DMS53 (cell line): Measurements from ENCODE around the gene PRKN.

Source experiments
- DNase-seq: peaks from one replicate; lab custom pipeline; 2025; lab: John Stamatoyannopoulos, UW

The PRKN gene

DNA sequence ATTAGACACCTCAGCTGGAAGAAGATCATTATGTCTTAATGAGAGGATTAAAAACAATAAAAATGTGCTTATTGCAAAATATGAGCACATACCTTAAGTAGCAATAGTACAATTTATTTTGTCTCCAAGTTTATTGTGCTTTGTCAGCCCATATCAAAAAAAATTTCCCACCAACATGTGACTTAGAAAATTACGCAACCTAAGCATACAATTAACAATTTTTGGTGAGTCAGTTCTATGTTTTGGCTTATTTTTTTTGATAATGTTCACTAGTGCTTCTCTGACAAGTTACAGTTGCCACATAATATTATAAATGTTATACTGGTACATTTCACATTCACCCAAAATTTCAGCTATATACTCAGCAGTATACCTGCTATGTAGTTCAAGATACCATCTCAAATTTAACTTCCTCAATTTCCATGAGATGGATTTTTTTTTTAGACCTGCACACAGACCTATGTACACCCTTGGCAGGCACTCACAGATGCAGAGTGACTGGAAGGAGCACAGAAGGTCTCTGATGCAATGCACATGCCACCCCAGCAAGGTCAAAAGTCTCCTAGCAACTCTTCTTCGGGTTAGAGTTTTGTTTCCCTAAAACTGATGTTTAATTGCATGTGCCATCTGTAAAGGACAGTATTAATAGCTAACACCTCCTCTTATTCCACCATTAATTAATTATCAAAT, 112.4 kb downstream of the PRKN start:
- DNase-seq: no peak

DNA sequence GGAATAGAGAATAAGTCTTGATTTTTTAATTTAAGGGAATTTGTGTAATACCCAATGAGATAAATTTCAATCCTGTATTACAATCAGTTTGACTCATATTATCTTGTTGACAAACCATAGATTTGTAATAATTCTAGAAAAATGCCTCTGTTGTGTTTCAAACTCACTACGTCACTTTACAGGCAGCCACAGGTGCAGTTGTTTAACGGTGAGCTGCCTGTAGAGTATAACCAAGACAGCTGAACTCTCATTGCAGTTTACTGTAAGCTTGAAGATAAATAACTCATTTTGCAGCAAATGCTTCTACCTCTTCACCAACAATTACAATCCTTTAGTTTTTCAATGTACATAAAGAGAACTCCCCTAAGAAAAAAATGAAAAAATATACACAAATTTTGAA, 114.3 kb downstream of the PRKN start:
- no peak for DNase-seq

DNA sequence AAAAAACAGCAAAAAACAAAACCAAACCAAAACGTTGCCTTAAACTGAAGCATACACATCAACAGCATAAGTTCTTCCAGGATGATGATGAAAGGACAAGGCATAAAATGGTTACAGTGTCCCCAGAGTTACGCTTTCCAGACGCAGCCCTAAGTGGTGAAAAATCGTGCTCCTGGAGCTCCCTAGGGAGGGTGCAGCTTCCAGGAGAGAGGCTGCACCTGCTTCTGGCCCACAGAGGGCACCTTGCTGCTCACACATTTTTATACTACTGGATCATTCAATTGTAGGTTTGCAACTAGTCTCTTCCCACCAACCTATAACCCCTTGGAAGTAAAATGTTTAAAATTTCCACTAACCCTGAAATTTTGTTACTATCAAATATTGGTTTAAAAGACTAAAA, 115.0 kb downstream of the PRKN start:
- no peak for DNase-seq

DNA sequence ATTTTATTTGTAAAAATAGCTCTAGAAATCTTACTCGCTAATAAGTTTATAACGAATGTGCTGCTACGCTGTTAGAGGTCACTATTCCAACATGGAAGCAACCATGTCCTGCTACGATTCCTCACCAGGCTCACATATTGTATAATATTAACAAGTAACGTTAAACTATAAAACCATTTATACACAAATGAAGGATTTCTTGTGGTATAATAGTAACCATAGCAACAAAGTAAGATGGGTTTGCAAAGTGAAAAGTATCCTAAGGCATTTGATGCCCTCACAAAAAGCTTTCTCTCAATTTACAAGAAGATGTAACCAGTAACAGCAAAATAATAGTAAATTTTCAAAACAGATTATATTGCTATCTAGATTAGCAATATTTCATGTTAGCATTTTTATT, 117.2 kb downstream of the PRKN start:
- no peak for DNase-seq

DNA sequence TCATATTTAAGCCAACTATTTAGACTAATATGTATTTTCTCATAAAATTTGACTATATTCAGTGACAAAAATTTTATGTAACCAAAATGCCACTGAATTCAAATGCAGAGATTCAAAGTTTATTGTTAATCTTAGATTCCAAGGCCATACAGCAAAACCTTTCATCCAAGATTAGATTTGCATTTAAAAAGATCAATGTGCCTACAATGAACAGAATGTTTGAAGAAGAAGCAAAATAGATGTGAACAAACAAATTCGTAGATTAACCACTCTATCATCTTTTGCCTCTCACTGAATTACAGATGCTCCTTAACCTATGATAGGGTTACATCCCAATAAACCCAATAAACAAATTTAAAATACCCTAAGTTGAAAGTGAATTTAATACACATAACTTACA, 121.7 kb downstream of the PRKN start:
- DNase-seq: no peak

DNA sequence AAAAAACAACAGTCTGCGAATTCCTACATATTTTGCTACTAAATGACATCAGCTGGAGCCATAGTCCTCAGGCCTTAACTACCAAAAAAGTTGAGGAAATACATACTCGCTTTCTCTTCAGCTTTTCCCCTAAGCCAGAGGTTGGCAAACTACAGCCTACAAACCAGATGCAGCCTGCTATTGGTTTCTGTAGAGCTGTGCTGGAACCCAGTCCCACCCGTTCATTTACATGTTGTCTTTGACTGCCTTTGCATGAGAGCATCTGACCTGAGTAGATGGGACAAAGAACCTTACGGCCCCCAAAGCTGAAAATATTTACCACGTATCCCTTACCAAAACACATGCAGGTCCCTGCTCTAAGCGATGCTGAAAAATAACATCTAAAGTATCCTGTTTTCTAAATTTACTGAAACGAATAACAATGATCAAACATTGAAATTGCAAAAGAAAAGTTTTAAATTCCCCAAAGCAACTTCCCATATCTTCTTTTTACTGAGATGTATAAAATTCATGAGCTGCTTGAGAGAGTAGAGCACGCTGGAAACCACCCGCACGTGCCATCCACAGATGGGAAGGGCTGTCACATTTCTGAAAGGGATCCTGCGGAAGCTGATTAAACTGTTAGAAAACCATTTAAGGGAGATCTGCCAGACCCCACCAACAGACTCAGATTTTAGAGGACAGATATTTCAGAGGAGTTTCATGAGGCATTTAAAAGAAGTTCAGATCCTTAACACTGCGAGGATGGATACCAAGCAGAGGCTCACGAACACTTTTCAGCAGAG, 124.1 kb downstream of the PRKN start:
- DNase-seq: no peak

DNA sequence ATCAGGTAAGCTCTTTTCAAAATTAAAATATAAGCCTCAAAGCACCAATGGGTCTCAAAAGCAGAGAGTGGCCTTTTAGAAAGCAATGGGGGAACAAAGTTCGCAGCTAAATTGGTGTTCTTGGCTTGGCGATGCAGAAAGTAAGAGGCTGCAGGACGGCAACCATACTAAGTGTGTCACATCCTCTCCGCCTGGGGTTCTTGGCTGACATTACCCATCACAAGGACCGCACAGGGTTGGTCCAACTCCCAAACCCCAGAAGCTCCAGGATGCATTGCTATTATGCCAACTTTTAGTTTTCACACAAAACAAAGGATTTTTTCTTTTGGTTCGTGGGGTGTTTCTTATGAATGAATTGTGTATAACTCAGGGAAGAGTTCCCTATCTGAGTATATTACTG, 124.8 kb downstream of the PRKN start:
- no peak for DNase-seq

DNA sequence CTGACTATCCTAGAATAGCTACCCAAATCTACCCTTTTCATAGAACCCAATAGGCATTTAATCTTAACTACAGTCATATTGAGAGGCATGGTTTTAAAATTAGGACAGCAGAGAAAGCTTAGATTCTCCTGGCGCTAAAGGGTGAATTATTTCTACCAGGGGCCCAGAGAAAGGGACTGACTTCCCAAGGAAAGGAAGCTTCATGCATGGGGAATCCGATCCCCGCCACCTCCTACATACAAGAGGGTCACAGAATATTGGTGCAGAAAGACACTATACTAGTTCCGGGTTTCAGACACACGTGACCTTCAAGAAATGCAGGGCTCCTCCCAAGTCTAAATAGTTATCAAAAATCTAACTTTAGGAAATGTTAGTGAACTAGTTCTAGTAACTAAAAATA, 130.9 kb downstream of the PRKN start:
- no peak for DNase-seq

DNA sequence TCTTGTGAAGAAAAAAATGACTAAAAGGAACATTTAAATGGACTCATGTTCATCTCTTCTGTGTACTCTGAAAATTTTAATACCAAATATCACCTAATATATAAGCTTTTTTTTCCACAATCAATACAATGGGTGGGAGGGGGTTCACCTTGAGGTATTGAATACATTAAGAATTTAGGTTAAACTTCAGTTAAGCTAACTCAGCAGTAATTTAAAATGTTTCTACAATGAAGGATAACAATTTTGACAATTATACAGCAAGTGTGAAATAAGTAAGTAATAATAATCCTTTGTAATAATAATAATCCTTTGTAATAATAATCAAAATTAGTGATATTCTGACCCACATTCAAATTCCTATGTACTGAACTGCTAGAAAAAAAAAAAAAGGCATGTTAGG, 136.0 kb downstream of the PRKN start:
- DNase-seq: no peak

DNA sequence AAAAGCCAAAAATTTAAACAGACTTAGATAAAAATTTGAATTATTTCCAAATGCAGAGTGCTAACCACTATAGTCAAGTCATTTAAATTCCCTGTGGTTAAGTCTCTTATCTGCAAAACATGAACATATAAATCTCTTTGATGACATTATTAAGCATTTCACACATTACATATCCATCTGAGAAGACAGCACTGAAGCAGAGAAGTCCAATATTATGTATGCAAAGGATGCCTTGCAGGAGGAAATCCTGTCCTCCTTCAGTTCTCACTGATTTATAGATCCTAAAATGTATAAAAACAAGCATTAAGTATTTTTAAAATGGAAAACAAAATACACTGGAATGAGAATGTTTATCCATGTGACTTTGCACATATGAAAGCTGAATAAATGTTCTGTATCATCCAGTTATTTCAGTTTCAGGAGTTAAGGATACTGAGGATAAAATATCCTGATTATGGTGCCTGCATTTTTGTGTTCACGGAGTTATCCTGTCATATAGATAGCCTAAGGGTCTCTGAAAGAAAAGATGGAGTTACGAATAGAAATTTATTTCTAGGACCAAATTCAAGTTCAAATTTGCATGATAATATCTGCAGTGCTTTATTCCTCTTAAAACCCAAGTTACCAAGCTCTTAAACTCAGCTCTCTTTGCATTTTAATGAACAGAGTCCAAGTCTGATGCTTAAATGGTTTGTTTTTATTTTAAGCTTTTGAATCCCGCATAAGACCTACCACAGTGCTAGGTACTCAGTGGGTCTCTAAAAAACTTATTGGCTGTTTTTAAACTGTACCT, 145.4 kb downstream of the PRKN start:
- DNase-seq: no peak

DNA sequence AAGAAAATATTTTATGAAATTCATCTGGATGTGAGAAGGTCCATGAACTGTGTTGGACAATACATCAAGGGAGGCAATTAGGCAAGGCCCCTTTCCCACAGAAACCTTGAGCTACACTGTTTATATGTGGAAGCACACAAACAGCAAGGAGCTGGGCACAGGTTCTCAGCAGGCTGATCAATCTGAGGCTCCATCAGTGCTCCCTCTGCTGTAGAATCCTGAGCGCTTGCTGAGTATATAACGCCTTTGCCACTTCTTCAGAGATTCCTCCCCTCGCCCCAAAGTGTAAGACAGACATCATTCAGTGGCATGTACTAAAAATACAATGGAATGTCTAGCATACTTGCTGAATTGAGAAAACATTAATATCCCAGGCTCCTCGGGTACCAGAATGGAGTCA, 146.9 kb downstream of the PRKN start:
- DNase-seq: no peak

DNA sequence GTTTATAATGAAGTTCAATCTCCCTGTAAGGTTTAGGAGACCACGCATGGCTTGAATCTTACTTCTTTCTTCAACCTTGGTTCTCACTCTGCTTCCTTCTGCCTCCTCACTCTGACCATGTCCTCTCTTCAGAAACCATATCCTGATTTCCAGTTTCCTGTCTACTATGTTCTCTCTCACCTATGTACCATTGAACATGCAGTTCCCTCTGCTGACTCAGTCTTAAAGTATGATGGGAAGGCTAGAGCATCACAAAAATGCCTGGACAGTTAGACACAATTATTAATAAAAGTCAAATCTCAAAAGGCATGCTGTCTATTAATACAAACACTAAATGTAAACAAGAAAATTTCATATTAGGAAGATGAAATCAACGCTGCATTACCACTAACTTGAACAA, 151.6 kb downstream of the PRKN start:
- DNase-seq: no peak

DNA sequence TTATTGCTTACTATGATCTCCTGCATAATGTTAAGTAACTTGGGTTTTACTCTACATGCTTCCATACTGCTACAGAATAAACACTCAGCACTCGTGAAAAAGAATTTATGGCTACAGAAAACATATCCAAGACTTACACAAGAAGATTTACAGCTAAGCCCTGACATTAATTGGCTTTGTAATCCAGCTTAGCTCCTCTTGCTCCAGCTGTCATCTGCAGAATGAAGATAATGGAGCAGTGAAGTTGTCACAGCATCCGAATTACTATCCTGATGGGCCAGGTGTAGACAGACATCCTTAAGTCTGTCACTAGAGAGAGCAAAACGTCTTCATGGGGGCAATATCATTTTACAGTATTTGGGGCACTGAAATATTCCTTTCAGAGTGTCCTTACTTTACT, 155.3 kb downstream of the PRKN start:
- no peak for DNase-seq

DNA sequence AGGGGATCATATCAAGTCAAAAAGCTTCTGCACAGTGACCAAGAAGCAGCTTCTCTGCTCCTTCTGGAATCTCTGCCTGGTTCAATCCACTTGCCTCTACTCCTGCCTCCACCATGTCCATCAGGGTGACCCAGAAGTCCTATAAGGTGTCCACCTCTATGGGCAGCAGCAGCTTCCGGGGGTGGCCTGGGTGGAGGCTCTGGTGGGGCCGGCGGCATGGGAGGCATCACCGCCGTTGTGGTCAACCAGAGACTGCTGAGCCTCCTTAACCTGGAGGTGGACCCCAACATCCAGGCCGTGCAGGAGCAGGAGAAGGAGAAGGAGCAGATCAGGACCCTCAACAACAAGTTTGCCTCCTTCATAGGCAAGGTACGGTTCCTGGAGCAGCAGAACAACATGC, 159.3 kb downstream of the PRKN start:
- no peak for DNase-seq

DNA sequence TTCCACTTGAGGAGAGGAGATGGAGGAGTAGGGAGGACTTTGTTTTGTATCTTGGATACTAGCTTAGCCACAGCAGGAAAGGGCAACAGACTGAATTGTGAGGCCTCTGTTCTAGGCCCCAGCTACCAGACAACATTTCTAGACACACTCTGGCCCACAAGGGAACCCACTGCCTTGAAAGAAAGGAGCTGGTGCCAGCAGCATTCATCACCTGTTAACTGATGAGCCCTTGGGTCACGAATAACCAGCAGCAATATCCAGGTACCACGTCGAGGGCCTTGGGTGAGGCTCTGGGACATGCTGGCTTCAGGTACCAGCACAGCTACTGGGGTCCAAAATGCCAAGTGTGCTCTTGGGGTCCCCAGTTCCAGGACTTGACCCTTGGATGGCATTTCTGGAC, 165.5 kb downstream of the PRKN start:
- DNase-seq: no peak

DNA sequence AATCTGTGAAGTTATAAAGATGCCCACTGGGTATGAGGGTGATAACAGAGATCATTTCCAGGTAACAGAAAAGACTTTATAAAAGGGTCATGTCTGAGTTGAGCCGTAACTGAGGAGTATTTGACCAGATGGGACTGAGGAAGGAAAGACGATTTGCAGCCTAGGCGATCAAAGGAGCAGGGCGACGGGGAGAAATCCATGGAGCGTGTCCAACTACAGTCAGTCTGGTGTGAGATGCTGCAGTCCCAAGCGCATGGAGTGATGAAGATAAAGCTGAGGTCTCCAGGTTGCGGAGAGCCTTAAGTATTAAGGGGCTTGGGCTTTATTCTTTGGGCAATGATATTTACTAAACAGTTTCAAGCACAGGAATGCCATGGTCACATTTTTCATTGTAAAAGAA, 166.7 kb downstream of the PRKN start:
- DNase-seq: no peak

DNA sequence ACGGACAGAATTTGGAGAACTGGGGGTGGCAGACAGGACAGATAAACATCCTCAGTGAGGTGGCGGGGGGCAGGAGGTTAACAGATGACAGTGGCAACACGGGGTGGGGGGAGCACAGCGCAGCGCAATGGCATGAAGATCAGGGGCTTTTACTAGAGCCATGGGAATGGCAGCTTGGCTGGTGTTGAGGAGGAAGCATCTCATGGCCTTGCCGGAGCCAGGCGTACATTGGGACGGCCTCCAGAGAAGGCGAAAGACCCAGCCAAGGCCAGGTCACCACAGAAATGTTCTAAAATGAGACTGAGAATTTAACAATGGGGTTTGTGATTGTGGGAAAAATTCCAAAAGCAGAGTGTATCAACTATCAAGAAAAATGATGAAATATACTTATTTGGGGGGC, 173.0 kb downstream of the PRKN start:
- DNase-seq: no peak

DNA sequence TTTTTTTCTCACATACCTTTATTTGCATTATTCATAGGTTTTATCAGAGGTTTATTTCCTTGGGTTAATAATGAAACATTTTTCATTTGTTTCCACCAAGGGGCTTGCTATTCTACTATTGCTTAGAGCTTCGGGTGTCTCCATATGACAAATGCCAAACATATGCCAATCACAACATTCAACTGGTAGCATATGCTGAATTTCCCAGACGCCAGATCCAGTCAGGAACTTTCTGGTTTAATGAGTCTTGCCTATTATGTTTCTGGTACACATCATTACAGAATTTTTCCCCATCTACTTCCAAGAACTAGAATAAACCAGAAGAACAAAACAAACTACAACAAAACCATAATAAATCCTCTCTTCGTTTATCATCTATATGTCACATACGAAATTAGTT, 180.7 kb downstream of the PRKN start:
- no peak for DNase-seq

DNA sequence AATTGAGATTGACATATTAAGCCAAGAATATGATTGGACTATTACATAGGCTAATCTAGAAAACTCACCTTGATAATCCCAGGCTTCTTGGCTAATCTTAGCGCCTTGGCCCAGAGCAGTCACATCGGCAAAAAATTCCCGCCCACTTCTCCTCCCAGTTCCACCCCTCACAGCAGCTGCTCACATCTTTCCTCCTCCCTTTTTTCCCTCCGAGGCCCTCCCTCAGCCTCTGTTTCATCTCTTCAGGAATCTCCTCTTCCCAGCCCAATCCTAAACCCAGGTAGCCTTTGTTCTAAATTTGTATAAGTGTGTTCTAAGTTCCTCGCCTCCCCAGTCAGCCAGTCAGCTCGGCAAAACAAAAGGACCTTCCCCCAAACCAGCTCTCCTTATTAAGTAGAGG, 184.3 kb downstream of the PRKN start:
- no peak for DNase-seq

DNA sequence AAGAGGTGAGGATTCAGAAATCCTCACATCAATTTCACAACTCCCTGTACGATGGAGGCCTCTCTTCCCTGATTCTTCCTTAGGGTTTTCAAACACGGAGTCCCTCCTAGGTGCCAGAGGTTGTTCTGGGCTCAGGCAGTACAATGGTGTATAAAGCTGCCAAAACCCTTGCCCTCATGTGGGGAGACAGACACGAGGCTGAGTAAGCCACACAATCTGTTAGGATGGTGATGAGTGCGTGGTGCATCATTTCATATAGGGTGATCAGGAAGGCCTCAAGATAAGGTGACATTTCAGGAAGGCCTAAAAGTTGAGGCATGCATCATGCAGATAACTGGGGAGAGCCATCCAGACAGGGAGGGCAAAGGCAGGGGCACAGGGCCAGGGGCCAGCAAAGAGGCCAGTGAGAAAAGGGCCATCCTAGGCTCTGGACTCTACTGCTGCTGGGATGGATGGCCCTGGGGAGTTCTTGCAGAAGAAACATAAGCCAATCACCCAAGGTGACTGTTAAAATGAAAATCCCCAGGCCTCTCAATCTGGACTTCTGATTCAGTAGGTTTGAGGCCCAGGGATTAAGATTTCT, 186.5 kb downstream of the PRKN start:
- DNase-seq: no peak

DNA sequence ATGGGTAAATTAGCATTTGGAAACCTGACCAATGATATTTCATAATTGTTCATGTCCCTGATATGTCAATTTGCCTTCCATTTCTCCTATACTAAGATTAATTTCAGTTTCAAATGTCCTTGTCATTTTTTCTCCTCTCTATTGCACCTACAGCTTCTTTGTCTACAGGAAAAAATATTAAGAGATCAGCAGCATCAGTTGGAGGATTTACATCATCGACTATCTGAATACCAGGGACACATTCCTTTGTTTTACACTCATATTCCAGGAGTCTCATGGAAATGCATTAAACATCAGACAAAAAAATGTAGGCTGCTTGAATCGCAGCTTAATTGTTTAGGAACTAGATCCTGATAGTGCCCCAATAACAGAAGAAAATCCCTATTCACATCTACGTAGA, 188.2 kb downstream of the PRKN start:
- no peak for DNase-seq

DNA sequence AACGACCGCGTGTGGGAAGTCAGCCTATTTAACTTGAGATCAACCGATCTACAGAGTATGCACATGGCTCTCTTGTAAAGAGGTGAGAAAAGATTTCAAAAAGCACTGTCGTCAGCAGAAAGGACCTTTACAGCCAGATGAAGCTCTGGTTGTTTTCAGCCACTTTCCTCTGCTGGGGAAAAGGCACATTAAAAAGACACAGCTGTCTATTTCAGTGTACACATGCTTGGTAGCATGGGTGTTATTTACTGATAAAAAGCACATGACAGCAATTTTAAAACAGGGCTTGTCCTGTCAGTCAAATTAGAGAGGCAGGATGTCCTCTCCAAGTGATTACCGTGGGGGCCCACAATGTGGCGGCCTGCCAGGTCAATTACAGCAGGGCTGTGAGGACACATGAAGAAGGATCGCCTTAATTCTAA, 188.9 kb downstream of the PRKN start:
- DNase-seq: no peak

DNA sequence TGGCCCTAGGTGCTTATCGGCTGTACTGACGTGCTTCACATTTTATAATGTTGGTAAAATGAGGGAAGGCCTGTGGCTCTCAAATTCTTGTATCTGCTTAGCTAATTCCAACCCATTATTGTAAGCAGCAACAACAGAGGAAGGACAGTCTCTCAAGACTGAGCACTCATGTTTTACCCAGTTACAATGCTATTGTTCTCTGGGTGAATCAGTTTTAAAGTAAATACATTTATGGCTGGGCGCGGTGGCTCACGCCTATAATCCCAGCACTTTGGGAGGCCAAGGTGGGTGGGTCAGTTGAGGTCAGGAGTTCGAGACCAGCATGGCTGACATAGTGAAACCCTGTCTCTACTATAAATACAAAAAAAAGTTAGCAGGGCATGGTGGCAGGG, 194.6 kb downstream of the PRKN start:
- peak; percentile 7 for DNase-seq
